WTC11 (cell line): ENCODE results near the gene SWAP70. TPM values are rescaled to one million over a fixed set of nuclear protein-coding genes. Genes with fewer than 3 reads are reported as not detected.

Source experiments
- ATAC-seq: fragments of 200-7000 bp; cut with Tn5 transposase; 2 replicates; pipeline ENCODE4 v1.10.0; 2021; ENCODE audit warnings: mild to moderate bottlenecking, moderate library complexity
- CTCF ChIA-PET: fragments of 300-600 bp; sonication (Branson Sonifier 250); formaldehyde crosslinking; loops from one replicate; lab custom pipeline; 2021; ENCODE audit warnings: antibody characterized with exemption; lab: Charles Lee
- POLR2A ChIA-PET: fragments of 350-600 bp; sonication (Branson Sonifier 250); formaldehyde crosslinking; loops from one replicate; lab custom pipeline; 2021; ENCODE audit warnings: antibody characterized with exemption; lab: Charles Lee
- DNase-seq: peaks from one replicate; pipeline ENCODE4 v3.0.0; 2021; ENCODE audit warnings: low spot score
- H3K27ac Mint-ChIP-seq: 2 replicates; pipeline ENCODE4 v1.8.0; 2021; ENCODE audit warnings: mixed read lengths
- H3K27me3 Mint-ChIP-seq: 2 replicates; pipeline ENCODE4 v1.8.0; 2021; ENCODE audit warnings: low read depth, mild to moderate bottlenecking, moderate library complexity, mixed read lengths
- H3K36me3 Mint-ChIP-seq: 2 replicates; pipeline ENCODE4 v1.8.0; 2021; ENCODE audit warnings: mixed read lengths
- H3K4me1 Mint-ChIP-seq: 2 replicates; pipeline ENCODE4 v1.8.0; 2022; ENCODE audit warnings: mixed read lengths
- H3K4me3 Mint-ChIP-seq: 2 replicates; pipeline ENCODE4 v1.8.0; 2021; ENCODE audit warnings: mild to moderate bottlenecking, moderate library complexity, mixed read lengths
- H3K9me3 Mint-ChIP-seq: 2 replicates; pipeline ENCODE4 v1.8.0; 2021; ENCODE audit warnings: mixed read lengths
- CREB1 ChIP-seq: sonication (generic); formaldehyde crosslinking; IDR thresholded peaks from 2 replicates; pipeline ENCODE4 v1.8.0; 2023; ENCODE audit warnings: mild to moderate bottlenecking, missing genetic modification reagents
- FOXP4 ChIP-seq: sonication (generic); formaldehyde crosslinking; IDR thresholded peaks from 2 replicates; pipeline ENCODE4 v1.8.0; 2022; ENCODE audit warnings: mild to moderate bottlenecking, missing genetic modification reagents
- HMGA2 ChIP-seq: fragments of 250-450 bp; sonication (Bioruptor Pico); IDR thresholded peaks from 2 replicates; pipeline ENCODE4 v1.4.0; 2021; ENCODE audit warnings: mild to moderate bottlenecking, moderate library complexity
- JUN ChIP-seq: sonication (generic); formaldehyde crosslinking; IDR thresholded peaks from 2 replicates; pipeline ENCODE4 v1.8.0; 2023; ENCODE audit warnings: mild to moderate bottlenecking, missing genetic modification reagents
- MAX ChIP-seq: sonication (generic); formaldehyde crosslinking; IDR thresholded peaks from 2 replicates; pipeline ENCODE4 v1.8.0; 2022; ENCODE audit warnings: mild to moderate bottlenecking, missing genetic modification reagents
- NR1H2 ChIP-seq: sonication (generic); formaldehyde crosslinking; IDR thresholded peaks from 2 replicates; pipeline ENCODE4 v1.9.0; 2021; ENCODE audit warnings: mild to moderate bottlenecking, moderate library complexity, missing genetic modification reagents
- NR3C1 ChIP-seq: sonication (generic); formaldehyde crosslinking; conservative IDR thresholded peaks from 2 replicates; pipeline ENCODE4 v1.8.1; 2023; ENCODE audit warnings: low read depth, mild to moderate bottlenecking, missing genetic modification reagents
- TCF7 ChIP-seq: sonication (generic); formaldehyde crosslinking; IDR thresholded peaks from 2 replicates; pipeline ENCODE4 v1.8.0; 2022; ENCODE audit warnings: mild to moderate bottlenecking, low read depth, missing genetic modification reagents, moderate library complexity
- TEAD1 ChIP-seq: sonication (generic); formaldehyde crosslinking; IDR thresholded peaks from 2 replicates; pipeline ENCODE4 v1.8.0; 2022; ENCODE audit warnings: mild to moderate bottlenecking, missing genetic modification reagents
- TP53 ChIP-seq: sonication (generic); formaldehyde crosslinking; IDR thresholded peaks from 2 replicates; pipeline ENCODE4 v1.8.1; 2023; ENCODE audit warnings: mild to moderate bottlenecking, missing genetic modification reagents
- ZNF121 ChIP-seq: sonication (generic); formaldehyde crosslinking; IDR thresholded peaks from 2 replicates; pipeline ENCODE4 v1.8.0; 2023; ENCODE audit warnings: missing genetic modification reagents
- ZNF281 ChIP-seq: sonication (generic); formaldehyde crosslinking; IDR thresholded peaks from 2 replicates; pipeline ENCODE4 v1.8.0; 2023; ENCODE audit warnings: mild to moderate bottlenecking, missing genetic modification reagents
- ZNF416 ChIP-seq: fragments of 250-450 bp; sonication (Bioruptor Pico); IDR thresholded peaks from 2 replicates; pipeline ENCODE4 v1.9.0; 2021; ENCODE audit warnings: mild to moderate bottlenecking, inconsistent platforms
- ZNF512 ChIP-seq: sonication (generic); formaldehyde crosslinking; IDR thresholded peaks from 2 replicates; pipeline ENCODE4 v1.8.1; 2022; ENCODE audit warnings: missing genetic modification reagents, borderline replicate concordance
- ZNF532 ChIP-seq: fragments of 250-450 bp; sonication (Bioruptor Pico); IDR thresholded peaks from 2 replicates; pipeline ENCODE4 v1.9.0; 2021; ENCODE audit warnings: mild to moderate bottlenecking, borderline replicate concordance
- ZNF671 ChIP-seq: fragments of 250-450 bp; sonication (Bioruptor Pico); IDR thresholded peaks from 2 replicates; pipeline ENCODE4 v1.8.0; 2021; ENCODE audit warnings: mild to moderate bottlenecking
- ZSCAN18 ChIP-seq: fragments of 250-450 bp; sonication (Bioruptor Pico); IDR thresholded peaks from 2 replicates; pipeline ENCODE4 v2.1.2; 2022; ENCODE audit warnings: mild to moderate bottlenecking, moderate library complexity
- total RNA-seq: library from RNA; stranded (reverse); gene quantifications from 3 replicates; pipeline ENCODE4 v1.2.3, GENCODE V29; 2021

Gene SWAP70
- total RNA-seq, 1 experiment from 2014 or later = 24.1 TPM

- Mint-ChIP-seq H3K36me3 (peaks cover 2% of the 10 kb centered on the region; the same call in 1 of the 2 replicates), H3K4me3 (no peak overlapping the region), H3K27ac (peak overlapping the region; percentile 99), H3K4me1 (peaks cover 45% of the 10 kb centered on the region), H3K9me3 (peaks cover 17% of the 10 kb centered on the region), H3K27me3 (no peaks in the 10 kb centered on the region)
- ATAC-seq (no peak), DNase-seq (no peak)
- ChIA-PET POLR2A (no interaction called here), CTCF (interaction anchor here (1.8 kb wide), 1 partner anchor 13 kb away, joined by 5 read pairs; no protein-coding TSS in a partner anchor)
- TF ChIP-seq JUN (no peak), FOXP4 (no peak), ZSCAN18 (no peak), ZNF532 (CRISPR knock-in tag) (no peak), NR3C1 (CRISPR knock-in tag) (no peak), ZNF512 (CRISPR knock-in tag) (no peak), NR1H2 (CRISPR knock-in tag) (no peak), CREB1 (CRISPR knock-in tag) (no peak), TCF7 (CRISPR knock-in tag) (no peak), ZNF671 (CRISPR knock-in tag) (no peak), TEAD1 (CRISPR knock-in tag) (no peak), ZNF281 (CRISPR knock-in tag) (no peak), MAX (CRISPR knock-in tag) (no peak), ZNF416 (CRISPR knock-in tag) (no peak), HMGA2 (CRISPR knock-in tag) (no peak), TP53 (no peak), ZNF121 (CRISPR knock-in tag) (no peak)
These were observed 38.1 kb upstream of the SWAP70 start for GRCh38 chr11:9625728-9626127.
